Measurements from ENCODE around the gene SBF2. TPM values are rescaled to one million over a fixed set of nuclear protein-coding genes. Genes with fewer than 3 reads are reported as not detected.

SBF2 gene
- polyA plus RNA-seq, 1 donor (not counting 4 experiments of a cell fraction or from before 2014, with no cell fraction given), result 24.5 TPM

GRCh38 chr11:10049756-10050155 is 244.3 kb downstream of the SBF2 start:
- FAIRE-seq (no peak), DNase-seq (ENCODE audit: low read depth, low spot score) (no peak)
- no peak overlapping the region for H3K27ac ChIP-seq (ENCODE audit: control insufficient read depth, insufficient read depth, low read length)
- H3K4me3 ChIP-seq (ENCODE audit: control insufficient read depth in 2 of 3, extremely low read depth in 1 of 3, insufficient read depth in 2 of 3, low read depth in 1 of 3, low read length in 3 of 3), result no peak overlapping the region
- no peaks in the 10 kb centered on the region for H3K36me3 ChIP-seq (ENCODE audit: control insufficient read depth in 2 of 2, extremely low read depth in 1 of 2, insufficient read depth in 2 of 2, low read length in 2 of 2)
- no peak for TF ChIP-seq CTCF (optimal IDR thresholded peaks at IDR 0.05 in 1 of 3, IDR thresholded peaks at IDR 0.05 in 1 of 3, conservative IDR thresholded peaks at IDR 0.05 in 1 of 3; ENCODE audit: extremely low read depth in 1 of 3, insufficient read depth in 2 of 3, low read length in 3 of 3)
- no peak for TF ChIP-seq EZH2 (IDR thresholded peaks at IDR 0.05; ENCODE audit: low read length)
- no peaks in the 10 kb centered on the region for H3K79me2 ChIP-seq (ENCODE audit: control insufficient read depth, insufficient read depth, low read length)
- no peak overlapping the region for H3K9ac ChIP-seq (ENCODE audit: control insufficient read depth, extremely low read depth, insufficient read depth, low read length)
- H2AFZ ChIP-seq (ENCODE audit: control insufficient read depth, low read length), result no peak overlapping the region
- no peaks in the 10 kb centered on the region for H4K20me1 ChIP-seq (ENCODE audit: control insufficient read depth, extremely low read depth, insufficient read depth, low read length)
- no peak overlapping the region for H3K4me2 ChIP-seq (ENCODE audit: control insufficient read depth, extremely low read depth, insufficient read depth, low read depth, low read length)
- H3K4me1 ChIP-seq (ENCODE audit: control insufficient read depth, extremely low read depth, insufficient read depth, low read length), result no peaks in the 10 kb centered on the region
- dilution Hi-C loops (cut with MboI; ENCODE audit: extremely low pct_ligation_motif_present, low sequenced_read_pairs), result no loop called here
- no peaks in the 10 kb centered on the region for H3K9me1 ChIP-seq (ENCODE audit: control insufficient read depth, extremely low read depth, insufficient read depth, low read length)
- H3K27me3 ChIP-seq (ENCODE audit: control insufficient read depth, extremely low read depth, insufficient read depth, low read length), result no peaks in the 10 kb centered on the region
- H3K9me3 ChIP-seq (ENCODE audit: control insufficient read depth, low read depth, low read length), result peaks cover 2% of the 10 kb centered on the region

GRCh38 chr11:10048350-10048749 is 245.7 kb downstream of the SBF2 start:
- no peak for DNase-seq (ENCODE audit: low read depth, low spot score)
- no peak for FAIRE-seq
- no peaks in the 10 kb centered on the region for H3K9me1 ChIP-seq (ENCODE audit: control insufficient read depth, extremely low read depth, insufficient read depth, low read length)
- no peaks in the 10 kb centered on the region for H3K36me3 ChIP-seq (ENCODE audit: control insufficient read depth in 2 of 2, extremely low read depth in 1 of 2, insufficient read depth in 2 of 2, low read length in 2 of 2)
- H3K79me2 ChIP-seq (ENCODE audit: control insufficient read depth, insufficient read depth, low read length), result no peaks in the 10 kb centered on the region
- H2AFZ ChIP-seq (ENCODE audit: control insufficient read depth, low read length), result no peak overlapping the region
- H4K20me1 ChIP-seq (ENCODE audit: control insufficient read depth, extremely low read depth, insufficient read depth, low read length), result no peaks in the 10 kb centered on the region
- H3K4me2 ChIP-seq (ENCODE audit: control insufficient read depth, extremely low read depth, insufficient read depth, low read depth, low read length), result no peak overlapping the region
- H3K9me3 ChIP-seq (ENCODE audit: control insufficient read depth, low read depth, low read length), result peaks cover 10% of the 10 kb centered on the region
- no peak overlapping the region for H3K9ac ChIP-seq (ENCODE audit: control insufficient read depth, extremely low read depth, insufficient read depth, low read length)
- no peaks in the 10 kb centered on the region for H3K27me3 ChIP-seq (ENCODE audit: control insufficient read depth, extremely low read depth, insufficient read depth, low read length)
- TF ChIP-seq EZH2 (IDR thresholded peaks at IDR 0.05; ENCODE audit: low read length), result no peak
- H3K4me1 ChIP-seq (ENCODE audit: control insufficient read depth, extremely low read depth, insufficient read depth, low read length), result no peaks in the 10 kb centered on the region
- no peak overlapping the region for H3K27ac ChIP-seq (ENCODE audit: control insufficient read depth, insufficient read depth, low read length)
- dilution Hi-C loops (cut with MboI; ENCODE audit: extremely low pct_ligation_motif_present, low sequenced_read_pairs), result no loop called here
- no peak overlapping the region for H3K4me3 ChIP-seq (ENCODE audit: control insufficient read depth in 2 of 3, extremely low read depth in 1 of 3, insufficient read depth in 2 of 3, low read depth in 1 of 3, low read length in 3 of 3)

- Histone ChIP-seq H3K9me1 (ENCODE audit: control insufficient read depth, extremely low read depth, insufficient read depth, low read length) (no peaks in the 10 kb centered on the region), H3K9ac (ENCODE audit: control insufficient read depth, extremely low read depth, insufficient read depth, low read length) (no peak overlapping the region), H3K4me2 (ENCODE audit: control insufficient read depth, extremely low read depth, insufficient read depth, low read depth, low read length) (no peak overlapping the region), H2AFZ (ENCODE audit: control insufficient read depth, low read length) (no peak overlapping the region), H3K27ac (ENCODE audit: control insufficient read depth, insufficient read depth, low read length) (no peak overlapping the region), H3K79me2 (ENCODE audit: control insufficient read depth, insufficient read depth, low read length) (no peaks in the 10 kb centered on the region), H3K4me3 (ENCODE audit: control insufficient read depth in 2 of 3, extremely low read depth in 1 of 3, insufficient read depth in 2 of 3, low read depth in 1 of 3, low read length in 3 of 3) (no peak overlapping the region), H3K9me3 (ENCODE audit: control insufficient read depth, low read depth, low read length) (peaks cover 10% of the 10 kb centered on the region), H3K4me1 (ENCODE audit: control insufficient read depth, extremely low read depth, insufficient read depth, low read length) (no peaks in the 10 kb centered on the region), H3K36me3 (ENCODE audit: control insufficient read depth in 2 of 2, extremely low read depth in 1 of 2, insufficient read depth in 2 of 2, low read length in 2 of 2) (no peaks in the 10 kb centered on the region), H3K27me3 (ENCODE audit: control insufficient read depth, extremely low read depth, insufficient read depth, low read length) (no peaks in the 10 kb centered on the region), H4K20me1 (ENCODE audit: control insufficient read depth, extremely low read depth, insufficient read depth, low read length) (no peaks in the 10 kb centered on the region)
- TF ChIP-seq CTCF (optimal IDR thresholded peaks at IDR 0.05 in 1 of 3, IDR thresholded peaks at IDR 0.05 in 1 of 3, conservative IDR thresholded peaks at IDR 0.05 in 1 of 3; ENCODE audit: extremely low read depth in 1 of 3, insufficient read depth in 2 of 3, low read length in 3 of 3) (no peak), EZH2 (IDR thresholded peaks at IDR 0.05; ENCODE audit: low read length) (no peak)
- FAIRE-seq (no peak), DNase-seq (ENCODE audit: low read depth, low spot score) (no peak)
- dilution Hi-C loops (cut with MboI; ENCODE audit: extremely low pct_ligation_motif_present, low sequenced_read_pairs), result no loop called here
Measured at GRCh38 chr11:10044618-10045017, 249.4 kb downstream of the SBF2 start.

Data from keratinocyte (primary cell).